Activated B cell treated with CpG ODN at 0.5 μM for 24 hours (primary cell): ENCODE measurements around the gene SLIT3. TPM values are rescaled to one million over a fixed set of nuclear protein-coding genes. Genes with fewer than 3 reads are reported as not detected.

Experiments used
- ATAC-seq: fragments of 200-7000 bp; cut with Tn5 transposase; one replicate; pipeline ENCODE4 v1.10.0; 2021; ENCODE audit warnings: low read depth, mild to moderate bottlenecking, moderate library complexity
- CTCF ChIA-PET: fragments of 350-600 bp; sonication (Branson Sonifier 250); formaldehyde crosslinking; loops from one replicate; lab custom pipeline; 2021; ENCODE audit warnings: antibody characterized with exemption; lab: Charles Lee
- POLR2A ChIA-PET: fragments of 350-600 bp; sonication (Branson Sonifier 250); formaldehyde crosslinking; loops from one replicate; lab custom pipeline; 2021; ENCODE audit warnings: antibody characterized with exemption; lab: Charles Lee
- DNase-seq: peaks from one replicate; pipeline ENCODE4 v3.0.0; 2022
- H3K27ac Mint-ChIP-seq: one replicate; pipeline ENCODE4 v1.8.0; 2020; ENCODE audit warnings: mixed read lengths
- H3K27me3 Mint-ChIP-seq: one replicate; pipeline ENCODE4 v1.8.0; 2021; ENCODE audit warnings: mixed read lengths
- H3K36me3 Mint-ChIP-seq: one replicate; pipeline ENCODE4 v1.8.0; 2021; ENCODE audit warnings: low read depth, mixed read lengths
- H3K4me1 Mint-ChIP-seq: one replicate; pipeline ENCODE4 v1.8.0; 2021; ENCODE audit warnings: mixed read lengths
- H3K4me3 Mint-ChIP-seq: one replicate; pipeline ENCODE4 v1.8.0; 2020; ENCODE audit warnings: mild to moderate bottlenecking, mixed read lengths
- H3K9me3 Mint-ChIP-seq: one replicate; pipeline ENCODE4 v1.8.0; 2020; ENCODE audit warnings: mixed read lengths
- CTCF ChIP-seq: fragments of 200-600 bp; IDR thresholded peaks from one replicate; pipeline ENCODE4 v1.8.0; 2022; ENCODE audit warnings: antibody characterized with exemption, mild to moderate bottlenecking
- intact Hi-C: fragments of 100-400 bp; cut with micrococcal nuclease; formaldehyde crosslinking; loops from one replicate; pipeline ENCODE4 v1.15.1; 2024
- total RNA-seq: library from RNA; stranded (reverse); gene quantifications from 2 replicates; pipeline ENCODE4 v1.2.3, GENCODE V29; 2022

SLIT3 gene
- total RNA-seq, 1 donor from 2014 or later, result not detected

- TF ChIP-seq CTCF, result no peak
- H3K27ac Mint-ChIP-seq, result no peak overlapping the region
- ChIA-PET POLR2A (no interaction called here), CTCF (no interaction called here)
- H3K36me3 Mint-ChIP-seq, result no peaks in the 10 kb centered on the region
- H3K9me3 Mint-ChIP-seq, result peaks cover 3% of the 10 kb centered on the region
- H3K4me3 Mint-ChIP-seq, result no peak overlapping the region
- H3K4me1 Mint-ChIP-seq, result no peaks in the 10 kb centered on the region
- no peaks in the 10 kb centered on the region for H3K27me3 Mint-ChIP-seq
- intact Hi-C loops, result no loop called here
- no peak for ATAC-seq
- no peak for DNase-seq
Measured at GRCh38 chr5:169103586-169104181, 197.3 kb downstream of the SLIT3 start.

- ATAC-seq (no peak), DNase-seq (no peak)
- no peaks in the 10 kb centered on the region for H3K36me3 Mint-ChIP-seq
- H3K4me1 Mint-ChIP-seq, result no peaks in the 10 kb centered on the region
- ChIA-PET POLR2A (no interaction called here), CTCF (no interaction called here)
- no peak overlapping the region for H3K4me3 Mint-ChIP-seq
- TF ChIP-seq CTCF, result no peak
- intact Hi-C loops, result no loop called here
- H3K27me3 Mint-ChIP-seq, result no peaks in the 10 kb centered on the region
- peaks cover 3% of the 10 kb centered on the region for H3K9me3 Mint-ChIP-seq
- no peak overlapping the region for H3K27ac Mint-ChIP-seq
Measured at GRCh38 chr5:169101966-169102365, 199.0 kb downstream of the SLIT3 start.

- H3K27ac Mint-ChIP-seq, result no peak overlapping the region
- ChIA-PET CTCF (no interaction called here), POLR2A (no interaction called here)
- intact Hi-C loops, result no loop called here
- peaks cover 3% of the 10 kb centered on the region for H3K9me3 Mint-ChIP-seq
- no peaks in the 10 kb centered on the region for H3K4me1 Mint-ChIP-seq
- DNase-seq (no peak), ATAC-seq (no peak)
- TF ChIP-seq CTCF, result no peak
- no peak overlapping the region for H3K4me3 Mint-ChIP-seq
- H3K27me3 Mint-ChIP-seq, result no peaks in the 10 kb centered on the region
- no peaks in the 10 kb centered on the region for H3K36me3 Mint-ChIP-seq
Measured at GRCh38 chr5:169100735-169101075, 200.2 kb downstream of the SLIT3 start.

GRCh38 chr5:169099801-169100734 lies 200.9 kb downstream of the SLIT3 start:
- Mint-ChIP-seq H3K36me3 (no peaks in the 10 kb centered on the region), H3K27me3 (no peaks in the 10 kb centered on the region), H3K27ac (no peak overlapping the region), H3K4me3 (no peak overlapping the region), H3K9me3 (peaks cover 3% of the 10 kb centered on the region), H3K4me1 (no peaks in the 10 kb centered on the region)
- no peak for DNase-seq
- ChIA-PET POLR2A (no interaction called here), CTCF (no interaction called here)
- TF ChIP-seq CTCF, result no peak
- no peak for ATAC-seq
- intact Hi-C loops, result no loop called here

GRCh38 chr5:169098331-169099121 lies 202.4 kb downstream of the SLIT3 start:
- ChIA-PET POLR2A (no interaction called here), CTCF (no interaction called here)
- DNase-seq (no peak), ATAC-seq (no peak)
- TF ChIP-seq CTCF, result no peak
- H3K4me3 Mint-ChIP-seq, result no peak overlapping the region
- intact Hi-C loops, result no loop called here
- no peaks in the 10 kb centered on the region for H3K4me1 Mint-ChIP-seq
- no peaks in the 10 kb centered on the region for H3K36me3 Mint-ChIP-seq
- H3K27ac Mint-ChIP-seq, result no peak overlapping the region
- H3K9me3 Mint-ChIP-seq, result peaks cover 3% of the 10 kb centered on the region
- H3K27me3 Mint-ChIP-seq, result no peaks in the 10 kb centered on the region
